HG03060 (cell line): ENCODE measurements around the gene XPNPEP3.
"Not testable (repeated sequence)": the region's sequence is repeated elsewhere in the genome, so short reads cannot be mapped to it uniquely, and the experiment has no call there.

Source experiments
- ATAC-seq: cut with Tn5 transposase; IDR thresholded peaks from one replicate; pipeline ENCODE4 v1.9.1; 2021; ENCODE audit warnings: low read depth, moderate number of reproducible peaks; ENCODE audit not compliant: unreplicated experiment

The XPNPEP3 gene

DNA sequence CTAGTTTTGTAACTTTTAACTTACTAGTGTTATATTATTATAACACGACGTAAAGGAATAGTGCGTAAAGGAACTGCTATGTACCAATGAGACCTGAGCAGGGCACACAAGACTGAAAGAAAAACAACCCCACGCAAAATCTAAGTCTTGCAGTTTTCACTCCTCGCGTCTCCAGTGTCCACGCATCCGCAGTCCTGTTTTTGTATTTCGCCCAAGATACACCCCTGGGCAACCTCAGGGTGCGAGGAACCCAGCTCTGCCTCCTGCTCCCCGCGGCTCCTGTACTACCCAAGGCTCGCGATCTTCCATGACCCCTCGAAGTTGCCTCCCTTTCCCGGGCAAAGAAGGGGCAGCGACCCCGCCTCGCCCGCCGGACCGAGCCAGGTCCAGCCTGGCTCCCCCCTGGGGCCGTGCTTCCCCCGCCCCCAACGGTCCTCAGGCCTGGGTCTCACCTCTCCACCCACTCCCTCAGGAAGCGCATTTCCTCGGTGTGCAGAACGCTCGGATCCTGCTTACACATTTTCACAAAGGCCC lies 902 bp upstream of the XPNPEP3 start:
- no peak for ATAC-seq

DNA sequence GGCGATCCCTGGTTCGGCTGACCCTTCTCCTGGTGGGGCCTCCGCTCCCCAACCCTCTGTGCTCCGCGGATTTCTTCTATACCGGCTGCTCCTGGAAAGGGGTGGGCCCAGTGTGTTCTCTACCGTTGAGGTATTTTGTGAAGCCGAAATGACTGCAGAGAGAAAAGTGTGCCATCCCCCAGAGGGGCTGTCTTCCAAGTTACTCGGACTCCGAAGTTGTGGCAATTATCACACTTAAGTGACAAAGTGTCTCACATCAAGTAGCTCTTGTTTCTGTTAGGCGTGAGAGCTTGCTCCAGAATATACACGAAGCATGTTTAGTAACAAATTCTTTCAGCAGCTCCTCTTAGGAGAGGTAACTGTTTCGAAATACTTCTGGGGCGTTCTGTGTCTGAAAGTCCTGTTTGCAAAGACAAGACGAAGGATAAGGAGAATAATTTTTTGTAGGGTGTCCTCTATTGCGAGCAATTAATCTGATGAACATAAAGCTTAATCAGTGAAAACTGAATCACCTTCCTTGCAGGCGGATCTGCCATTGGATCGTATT lies 434 bp downstream of the XPNPEP3 start:
- ATAC-seq, result peak; percentile 2

GRCh38 chr22:40862013-40862412 lies 5.1 kb downstream of the XPNPEP3 start, which contains the start of gene DNAJB7:
TSS of gene DNAJB7 (minus strand) at chr22:40862113. CDS start at chr22:40861994, 119 bp downstream.
- ATAC-seq, result no peak

GRCh38 chr22:40862537-40862936 lies 5.6 kb downstream of the XPNPEP3 start:
- no peak for ATAC-seq

- ATAC-seq, result no peak
Measured at GRCh38 chr22:40867109-40867508, 10.2 kb downstream of the XPNPEP3 start.

- ATAC-seq, result not testable (repeated sequence)
Measured at GRCh38 chr22:40868379-40868778, 11.4 kb downstream of the XPNPEP3 start.

DNA sequence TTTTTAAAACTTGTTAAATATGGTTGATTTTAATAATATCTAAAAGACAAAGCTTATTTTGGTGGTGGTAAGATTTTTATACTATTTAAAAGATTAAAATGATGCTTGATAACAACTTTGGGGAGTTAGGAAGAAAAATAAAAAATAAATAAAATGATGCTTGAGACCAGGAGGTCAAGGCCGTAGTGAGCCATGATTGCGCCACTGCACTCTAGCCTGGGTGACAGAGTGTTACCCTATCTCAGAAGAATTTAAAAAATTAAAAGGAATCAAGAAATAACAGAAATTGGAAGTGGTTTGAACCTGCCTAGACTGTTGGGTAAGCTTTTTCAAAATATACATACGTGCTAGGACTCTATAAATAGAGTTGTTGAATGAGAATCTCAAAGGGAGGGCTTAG lies 17.1 kb downstream of the XPNPEP3 start:
- no peak for ATAC-seq

DNA sequence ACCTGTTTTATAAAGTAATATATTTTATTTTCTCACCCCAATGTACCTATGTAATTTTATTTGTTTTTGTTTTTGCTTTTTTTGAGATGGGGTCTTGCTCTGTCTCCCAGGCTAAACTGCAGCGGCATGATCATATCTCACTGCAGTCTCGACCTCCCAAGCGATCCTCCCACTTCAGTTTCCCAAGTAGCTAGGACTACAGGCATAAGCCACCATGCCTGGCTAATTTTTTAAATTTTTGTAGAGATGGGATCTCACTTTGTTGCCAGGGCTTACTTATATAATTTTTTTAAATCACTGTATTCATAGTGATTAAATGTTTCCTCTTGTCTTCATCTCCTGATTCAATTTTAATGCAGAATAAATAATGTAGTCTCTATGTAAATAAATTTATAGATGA lies 18.2 kb downstream of the XPNPEP3 start:
- ATAC-seq, result no peak

GRCh38 chr22:40876907-40877306 lies 20.0 kb downstream of the XPNPEP3 start:
- ATAC-seq, result no peak

- no peak for ATAC-seq
Measured at GRCh38 chr22:40877488-40877887, 20.5 kb downstream of the XPNPEP3 start.

DNA sequence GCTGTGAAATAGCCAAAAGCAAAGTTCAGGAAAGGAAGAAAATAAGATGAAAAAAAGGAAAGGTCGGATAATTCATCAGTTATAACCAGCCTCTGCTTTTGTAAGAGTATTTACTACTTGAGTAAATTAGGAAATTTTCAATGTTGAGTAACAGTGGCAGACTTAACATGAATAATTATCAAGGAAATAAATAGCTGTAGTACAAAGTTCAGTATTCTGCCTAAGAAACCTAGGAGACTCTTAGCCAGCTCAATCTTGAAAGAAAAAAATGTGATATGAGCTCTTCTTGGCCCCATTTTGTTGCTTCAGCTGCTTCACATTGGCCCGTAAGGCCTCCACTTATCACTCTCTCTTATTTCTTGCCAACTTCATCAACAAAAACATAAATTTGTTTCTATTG lies 22.0 kb downstream of the XPNPEP3 start:
- no peak for ATAC-seq

DNA sequence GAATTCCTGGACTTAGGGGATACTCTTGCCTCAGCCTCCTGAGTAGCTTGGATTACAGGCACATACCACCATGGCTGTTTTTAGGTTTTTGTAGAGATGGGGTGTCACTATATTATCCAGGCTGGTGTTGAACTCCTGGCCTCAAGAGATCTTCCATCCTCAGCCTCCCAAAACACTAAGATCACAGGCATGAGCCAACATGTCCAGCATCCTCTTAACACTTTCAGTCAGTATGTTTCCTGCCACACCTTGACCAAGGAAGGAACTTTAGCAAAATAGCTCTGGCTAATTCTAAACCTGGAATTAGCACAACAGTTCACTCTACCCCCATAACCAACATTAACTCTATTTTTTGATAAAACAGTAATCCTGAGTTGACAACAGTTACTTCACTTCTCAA lies 32.2 kb downstream of the XPNPEP3 start:
- ATAC-seq, result no peak

DNA sequence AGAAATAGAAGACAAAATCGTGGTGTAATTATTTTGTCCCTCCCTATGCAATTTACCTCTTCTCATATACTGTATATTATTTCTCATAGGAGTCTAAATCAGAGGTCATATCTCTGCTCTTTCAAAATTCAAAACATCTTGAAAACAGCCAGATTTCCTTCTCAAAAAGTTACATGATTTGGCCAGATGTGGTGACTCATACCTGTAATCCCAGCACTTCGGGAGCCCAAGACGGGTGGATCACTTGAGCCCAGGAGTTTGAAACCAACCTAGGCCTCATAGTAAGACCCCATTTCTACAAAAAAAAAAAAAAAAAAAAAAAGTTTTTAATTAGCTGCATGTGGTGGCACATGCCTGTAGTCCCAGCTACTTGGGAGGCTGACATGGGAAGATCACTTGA lies 33.9 kb downstream of the XPNPEP3 start:
- no peak for ATAC-seq

GRCh38 chr22:40894417-40894816 lies 37.5 kb downstream of the XPNPEP3 start:
- no peak for ATAC-seq

DNA sequence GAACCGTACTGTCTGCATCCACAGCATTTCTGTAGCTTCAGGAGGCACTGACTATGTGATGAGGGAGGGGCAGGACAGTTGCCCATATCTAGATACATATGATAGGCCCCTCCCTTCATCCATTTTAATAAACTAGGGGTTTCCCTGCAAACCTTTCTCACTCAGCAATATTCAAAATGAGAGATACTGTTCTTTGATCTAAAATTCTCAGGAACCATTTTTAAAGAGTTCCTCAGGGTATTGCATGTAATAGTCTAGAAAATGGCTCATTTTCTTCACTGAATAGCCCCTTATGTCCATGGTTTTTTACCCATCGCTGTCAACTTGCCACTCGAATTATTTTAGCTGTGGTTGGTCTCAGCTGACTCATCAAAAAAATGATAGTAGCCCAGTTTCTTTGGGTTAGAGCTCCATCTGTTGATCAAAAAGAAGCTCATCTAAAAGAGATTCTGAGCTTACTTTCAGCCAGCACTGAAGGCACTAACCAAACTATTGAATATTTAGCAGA lies 42.0 kb downstream of the XPNPEP3 start:
- ATAC-seq, result no peak

GRCh38 chr22:40904101-40904500 lies 47.2 kb downstream of the XPNPEP3 start:
- no peak for ATAC-seq

DNA sequence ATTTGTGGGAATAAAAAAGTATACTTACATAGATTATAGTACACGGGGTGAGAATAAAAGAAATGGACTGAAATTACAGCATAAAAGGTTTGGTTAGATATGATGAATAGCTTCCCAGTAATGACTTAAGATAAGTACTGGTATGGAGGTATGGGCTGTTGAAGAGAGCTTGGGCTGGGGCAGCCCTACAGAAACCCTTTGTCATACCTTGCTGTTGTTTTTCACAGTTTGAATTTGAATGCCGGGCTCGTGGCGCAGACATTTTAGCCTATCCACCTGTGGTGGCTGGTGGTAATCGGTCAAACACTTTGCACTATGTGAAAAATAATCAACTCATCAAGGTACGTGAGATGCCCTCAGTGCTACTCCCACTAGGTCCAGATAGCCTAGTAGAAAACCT lies 51.9 kb downstream of the XPNPEP3 start:
- ATAC-seq, result no peak

- ATAC-seq, result no peak
Measured at GRCh38 chr22:40911772-40912171, 54.8 kb downstream of the XPNPEP3 start.

- ATAC-seq, result not testable (repeated sequence)
Measured at GRCh38 chr22:40912987-40913386, 56.0 kb downstream of the XPNPEP3 start.

GRCh38 chr22:40919446-40919845 lies 62.5 kb downstream of the XPNPEP3 start:
- no peak for ATAC-seq

DNA sequence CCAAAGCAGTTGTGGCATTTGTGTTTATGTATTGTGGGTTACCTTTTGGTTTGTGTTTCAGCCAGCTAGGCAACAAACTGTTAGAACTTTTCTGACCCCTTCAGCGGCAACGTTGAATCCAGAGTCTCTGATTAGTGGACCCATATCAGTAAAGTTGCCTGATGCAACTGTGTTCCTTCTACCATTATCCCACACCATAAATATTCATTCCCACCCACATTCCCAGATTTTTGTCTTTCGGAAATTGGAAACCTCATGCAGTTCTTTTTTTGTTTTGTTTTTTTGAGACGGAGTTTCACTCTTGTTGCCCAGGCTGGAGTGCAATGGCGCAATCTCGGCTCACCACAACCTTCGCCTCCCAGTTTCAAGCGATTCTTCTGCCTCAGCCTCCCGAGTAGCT lies 63.6 kb downstream of the XPNPEP3 start:
- no peak for ATAC-seq

- no peak for ATAC-seq
Measured at GRCh38 chr22:40922484-40923303, 65.7 kb downstream of the XPNPEP3 start.
